NT2/D1 (cell line): Measurements from ENCODE around the gene SLC2A1.

Experiments used
- DNase-seq: peaks from one replicate; pipeline ENCODE4 v3.0.0-alpha.2; 2011; ENCODE audit warnings: low read depth, low spot score
- H3K27me3 ChIP-seq: 2 replicates; pipeline ENCODE4 v1.6.0; 2011; ENCODE audit warnings: mild to moderate bottlenecking; ENCODE audit not compliant: insufficient read length, insufficient read depth
- H3K36me3 ChIP-seq: 2 replicates; pipeline ENCODE4 v1.6.1; 2011; ENCODE audit warnings: mild to moderate bottlenecking, low read length, mixed read lengths; ENCODE audit not compliant: insufficient read depth, insufficient read length
- H3K4me1 ChIP-seq: 2 replicates; pipeline ENCODE4 v1.5.1; 2011; ENCODE audit not compliant: insufficient read depth, insufficient read length
- H3K4me3 ChIP-seq: 2 replicates; pipeline ENCODE4 v1.5.1; 2011; ENCODE audit warnings: low read depth; ENCODE audit not compliant: insufficient read length
- H3K9ac ChIP-seq: 2 replicates; pipeline ENCODE4 v1.6.0; 2011; ENCODE audit warnings: low read depth; ENCODE audit not compliant: insufficient read length
- H3K9me3 ChIP-seq: 2 replicates; pipeline ENCODE4 v1.5.1; 2011; ENCODE audit warnings: mild to moderate bottlenecking, low read length; ENCODE audit not compliant: insufficient read depth
- SUZ12 ChIP-seq: IDR thresholded peaks from 2 replicates; pipeline ENCODE4 v1.6.1; 2011; ENCODE audit not compliant: insufficient read length, insufficient read depth; ENCODE audit errors: extremely low read depth
- YY1 ChIP-seq: IDR thresholded peaks from 2 replicates; pipeline ENCODE4 v1.6.1; 2011; ENCODE audit not compliant: insufficient read length, insufficient read depth
- ZNF274 ChIP-seq: IDR thresholded peaks from 2 replicates; pipeline ENCODE4 v1.6.1; 2011; ENCODE audit warnings: mild to moderate bottlenecking, low read depth, low read length

Gene SLC2A1

GRCh38 chr1:42943728-42944127, 14.9 kb downstream of the SLC2A1 start:
- TF ChIP-seq ZNF274 (no peak), YY1 (no peak), SUZ12 (no peak)
- Histone ChIP-seq H3K4me3 (no peak overlapping the region), H3K9ac (no peak overlapping the region)

GRCh38 chr1:42943166-42943565, 15.5 kb downstream of the SLC2A1 start:
- H3K4me1 ChIP-seq, result peaks cover 35% of the 10 kb centered on the region
- TF ChIP-seq ZNF274, result no peak
- TF ChIP-seq YY1, result no peak
- TF ChIP-seq SUZ12, result no peak
- no peak overlapping the region for H3K4me3 ChIP-seq
- peaks cover 96% of the 10 kb centered on the region for H3K36me3 ChIP-seq
- no peak overlapping the region for H3K9ac ChIP-seq
- DNase-seq, result no peak
- H3K9me3 ChIP-seq, result no peaks in the 10 kb centered on the region
- H3K27me3 ChIP-seq, result no peaks in the 10 kb centered on the region

More at GRCh38 chr1:42943728-42944127, 14.9 kb downstream of the SLC2A1 start:
- Histone ChIP-seq H3K9me3 (no peaks in the 10 kb centered on the region), H3K27me3 (no peaks in the 10 kb centered on the region), H3K36me3 (peaks cover 94% of the 10 kb centered on the region), H3K4me1 (peaks cover 38% of the 10 kb centered on the region)
- DNase-seq, result no peak

GRCh38 chr1:42942444-42942843, 16.2 kb downstream of the SLC2A1 start:
- Histone ChIP-seq H3K27me3 (no peaks in the 10 kb centered on the region), H3K4me1 (peaks cover 37% of the 10 kb centered on the region), H3K9ac (no peak overlapping the region), H3K9me3 (no peaks in the 10 kb centered on the region), H3K36me3 (peaks cover 96% of the 10 kb centered on the region), H3K4me3 (no peak overlapping the region)
- DNase-seq, result no peak
- TF ChIP-seq SUZ12 (no peak), YY1 (no peak), ZNF274 (no peak)

GRCh38 chr1:42941640-42942330, 16.9 kb downstream of the SLC2A1 start:
- TF ChIP-seq ZNF274 (no peak), YY1 (no peak)
- Histone ChIP-seq H3K9me3 (no peaks in the 10 kb centered on the region), H3K4me1 (peaks cover 44% of the 10 kb centered on the region), H3K27me3 (no peaks in the 10 kb centered on the region), H3K9ac (no peak overlapping the region), H3K4me3 (no peak overlapping the region), H3K36me3 (peaks cover 96% of the 10 kb centered on the region)
- no peak for DNase-seq

GRCh38 chr1:42940851-42941639, 17.6 kb downstream of the SLC2A1 start:
- no peak for DNase-seq
- no peaks in the 10 kb centered on the region for H3K27me3 ChIP-seq
- peaks cover 37% of the 10 kb centered on the region for H3K4me1 ChIP-seq
- TF ChIP-seq YY1 (no peak), ZNF274 (no peak), SUZ12 (no peak)
- no peak overlapping the region for H3K4me3 ChIP-seq
- H3K9me3 ChIP-seq, result no peaks in the 10 kb centered on the region
- H3K9ac ChIP-seq, result no peak overlapping the region
- peaks cover 96% of the 10 kb centered on the region for H3K36me3 ChIP-seq

- H3K4me3 ChIP-seq, result no peak overlapping the region
- no peaks in the 10 kb centered on the region for H3K9me3 ChIP-seq
- H3K9ac ChIP-seq, result no peak overlapping the region
- peaks cover 35% of the 10 kb centered on the region for H3K4me1 ChIP-seq
- TF ChIP-seq ZNF274, result no peak
- TF ChIP-seq SUZ12, result no peak
- TF ChIP-seq YY1, result no peak
- peaks cover 100% of the 10 kb centered on the region for H3K36me3 ChIP-seq
- DNase-seq, result no peak
- H3K27me3 ChIP-seq, result no peaks in the 10 kb centered on the region
Measured at GRCh38 chr1:42938645-42939615, 19.7 kb downstream of the SLC2A1 start.
